Muscle of back (tissue), 11 donors: ENCODE results near the gene RNF152. TPM values are rescaled to one million over a fixed set of nuclear protein-coding genes. Genes with fewer than 3 reads are reported as not detected.
"Not testable (repeated sequence)": the region's sequence is repeated elsewhere in the genome, so short reads cannot be mapped to it uniquely, and the experiment has no call there.

Experiments
- DNase-seq, 3 donors: peaks; one replicate each; pipeline versions ENCODE4 v3.0.0 to v3.0.0-alpha.2; 2013
- polyA plus RNA-seq, 10 donors: library from polyadenylated mRNA; unstranded; fragments of 120-200 nt; gene quantifications; one replicate each; pipeline ENCODE4 v1.2.1, GENCODE V29; 2013; ENCODE audit not compliant: insufficient read length in 10 of 10

The RNF152 gene
- polyA plus RNA-seq, 10 donors, result 2.9 to 7.8 (median 5.8) TPM

- DNase-seq, result no peak
Measured at GRCh38 chr18:61824733-61825363, 68.0 kb downstream of the RNF152 start.

DNA sequence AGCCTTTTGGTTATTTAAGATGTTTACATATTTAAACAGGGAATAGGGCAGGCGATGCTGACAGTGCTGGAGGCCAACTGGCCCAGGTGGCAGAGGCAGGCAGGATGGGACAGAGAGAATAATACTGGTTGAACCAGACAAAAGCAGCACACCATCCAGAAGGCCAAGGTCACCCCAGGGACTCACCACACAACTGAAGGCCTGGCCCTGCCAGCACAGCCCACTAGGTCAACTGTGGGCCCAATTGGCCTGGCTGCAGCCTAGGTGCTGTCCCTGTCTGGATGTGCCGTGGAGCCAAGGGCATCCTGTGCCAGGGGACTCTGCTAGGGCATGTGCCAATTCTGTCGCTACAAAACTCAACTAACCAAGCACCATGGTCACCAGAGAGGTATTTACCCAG lies 69.2 kb downstream of the RNF152 start:
- DNase-seq, result no peak

GRCh38 chr18:61822879-61823278 lies 69.9 kb downstream of the RNF152 start:
- DNase-seq, result no peak

- no peak for DNase-seq
Measured at GRCh38 chr18:61821748-61822147, 71.1 kb downstream of the RNF152 start.

- DNase-seq, result no peak
Measured at GRCh38 chr18:61820882-61821281, 71.9 kb downstream of the RNF152 start.

DNA sequence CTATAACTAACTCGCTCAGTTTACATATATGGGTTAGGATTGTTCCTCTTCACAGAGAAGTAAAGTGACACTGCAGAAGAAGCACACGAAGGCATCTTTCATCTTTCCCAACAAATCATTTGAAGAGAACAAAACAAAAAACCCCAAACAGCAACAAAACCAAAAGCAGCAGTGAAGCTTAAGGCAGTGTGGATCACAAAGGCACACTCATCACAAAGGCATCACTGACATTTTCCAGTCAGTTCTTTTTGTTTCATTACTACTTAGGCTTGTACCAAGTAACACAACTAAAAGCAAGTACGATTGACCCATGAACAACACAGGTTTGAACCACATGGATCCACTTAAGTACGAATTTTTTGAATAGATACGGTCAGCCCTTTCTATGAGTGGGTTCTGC lies 75.7 kb downstream of the RNF152 start:
- no peak for DNase-seq

- DNase-seq, result no peak
Measured at GRCh38 chr18:61815885-61816470, 76.8 kb downstream of the RNF152 start.

- DNase-seq, result no peak
Measured at GRCh38 chr18:61808286-61808685, 84.5 kb downstream of the RNF152 start.

DNA sequence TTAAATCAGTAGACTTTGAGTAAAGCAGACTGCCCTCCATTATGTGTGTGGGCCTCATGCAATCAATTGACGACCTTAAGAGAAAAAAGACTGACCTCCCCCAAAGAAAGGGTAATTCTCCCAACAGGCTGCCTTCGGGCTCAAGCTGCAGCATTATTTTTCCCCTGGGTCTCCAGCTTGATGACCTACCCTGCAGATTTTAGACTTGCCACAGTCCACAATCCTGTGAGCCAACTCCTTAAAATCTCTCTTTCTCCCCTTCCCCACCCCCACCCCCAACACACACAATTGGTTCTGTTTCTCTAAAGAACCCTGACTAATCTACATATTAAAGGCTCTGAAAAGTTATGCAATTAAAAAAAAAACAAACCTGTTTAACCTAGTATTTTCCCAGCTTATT lies 89.4 kb downstream of the RNF152 start:
- no peak for DNase-seq

GRCh38 chr18:61797696-61798590 lies 94.9 kb downstream of the RNF152 start:
- no peak for DNase-seq

DNA sequence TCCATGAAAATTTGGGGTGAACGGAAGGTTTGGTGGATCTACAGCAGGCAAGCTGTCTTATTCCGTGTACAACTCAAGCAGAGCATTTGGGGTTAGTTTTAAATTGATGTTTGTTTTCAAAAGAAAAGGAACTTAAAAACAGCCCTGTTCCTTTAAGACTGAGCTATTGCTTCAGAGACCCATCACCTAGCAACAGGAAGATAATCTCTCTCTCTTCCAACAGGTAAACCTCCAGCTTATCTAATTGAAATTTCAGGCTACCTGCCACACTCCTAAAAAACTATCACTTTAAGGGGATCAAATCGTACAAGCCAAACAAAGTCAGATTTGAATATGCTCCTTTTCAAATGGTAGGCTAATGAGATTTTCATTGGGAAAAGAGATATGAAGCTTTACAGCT lies 101.8 kb downstream of the RNF152 start:
- no peak for DNase-seq

GRCh38 chr18:61787011-61787670 lies 105.7 kb downstream of the RNF152 start:
- not testable (repeated sequence) for DNase-seq

DNA sequence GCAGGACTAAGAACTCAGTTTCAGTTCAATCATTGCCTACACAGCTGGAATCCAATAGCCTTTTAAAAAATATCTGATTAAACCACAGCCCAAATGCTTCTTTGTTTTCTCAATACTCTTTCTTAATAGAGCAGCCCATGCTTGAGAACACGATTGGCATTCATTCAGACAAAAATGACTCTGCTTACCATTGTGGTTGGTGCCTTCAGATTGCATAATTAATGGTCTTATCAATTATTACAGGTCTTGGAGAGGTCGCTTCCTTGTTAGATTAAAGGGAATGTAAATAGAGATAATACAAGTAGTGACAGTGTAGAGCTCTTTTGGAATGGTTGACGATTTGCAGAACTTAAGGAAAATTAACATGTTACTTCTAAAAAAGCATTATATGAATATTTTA lies 107.2 kb downstream of the RNF152 start:
- DNase-seq, result no peak

GRCh38 chr18:61784834-61785233 lies 108.0 kb downstream of the RNF152 start:
- no peak for DNase-seq

DNA sequence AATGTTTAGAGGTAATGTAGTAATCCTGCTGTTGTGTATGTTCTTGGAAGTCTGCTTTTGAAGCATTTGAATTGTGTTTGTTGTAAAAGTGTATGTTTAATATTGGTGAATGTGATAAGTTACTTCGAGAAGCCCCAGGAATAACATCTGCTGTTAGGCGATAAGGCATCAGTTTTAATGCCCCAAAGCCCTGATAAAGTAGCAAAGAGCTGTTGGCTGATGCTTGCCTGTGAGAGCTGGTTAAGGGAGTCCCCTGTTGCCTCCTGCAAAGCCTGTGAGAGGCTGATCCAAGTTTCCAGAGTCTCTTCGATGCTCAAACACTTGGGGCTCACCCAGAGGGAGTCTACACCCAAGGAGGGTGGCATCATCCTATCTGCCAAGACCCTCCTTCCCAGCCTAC lies 110.3 kb downstream of the RNF152 start:
- no peak for DNase-seq

DNA sequence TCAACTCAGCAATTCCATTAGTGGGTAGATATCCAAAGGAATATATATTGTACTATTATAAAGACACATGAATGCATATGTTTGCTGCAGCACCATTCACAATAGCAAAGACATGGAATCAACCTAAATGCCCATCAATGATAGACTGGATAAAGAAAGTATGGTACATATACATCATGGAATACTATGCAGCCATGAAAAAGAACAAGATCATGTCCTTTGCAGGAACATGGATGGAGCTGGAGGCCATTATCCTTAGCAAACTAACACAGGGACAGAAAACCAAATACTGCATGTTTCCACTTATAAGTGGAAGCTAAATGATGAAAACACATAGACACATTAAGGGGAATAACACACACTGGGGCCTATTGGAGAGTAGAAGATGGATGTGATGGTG lies 116.6 kb downstream of the RNF152 start:
- DNase-seq, result not testable (repeated sequence)

DNA sequence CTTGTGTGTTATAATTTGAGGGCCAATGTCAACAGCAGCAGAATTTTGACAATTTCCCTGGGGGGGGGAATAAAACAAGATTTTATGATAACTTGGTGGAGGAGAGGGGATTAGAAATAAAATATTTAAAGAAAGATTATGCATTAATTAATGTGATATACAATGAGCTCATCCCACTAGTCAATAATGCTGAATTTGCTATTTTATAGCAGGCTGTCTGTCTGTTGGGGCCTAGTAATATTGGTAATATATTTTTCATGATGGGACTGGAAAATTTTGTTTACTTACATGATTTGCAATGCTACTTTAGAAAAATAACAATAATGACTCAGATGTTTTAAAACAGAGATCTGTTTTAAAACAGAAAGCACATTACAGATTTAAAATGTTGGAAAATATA lies 118.0 kb downstream of the RNF152 start:
- DNase-seq, result no peak

GRCh38 chr18:61772293-61772848 lies 120.4 kb downstream of the RNF152 start:
- DNase-seq, result no peak

GRCh38 chr18:61771861-61772260 lies 120.9 kb downstream of the RNF152 start:
- no peak for DNase-seq

GRCh38 chr18:61770279-61770678 lies 122.5 kb downstream of the RNF152 start:
- no peak for DNase-seq

DNA sequence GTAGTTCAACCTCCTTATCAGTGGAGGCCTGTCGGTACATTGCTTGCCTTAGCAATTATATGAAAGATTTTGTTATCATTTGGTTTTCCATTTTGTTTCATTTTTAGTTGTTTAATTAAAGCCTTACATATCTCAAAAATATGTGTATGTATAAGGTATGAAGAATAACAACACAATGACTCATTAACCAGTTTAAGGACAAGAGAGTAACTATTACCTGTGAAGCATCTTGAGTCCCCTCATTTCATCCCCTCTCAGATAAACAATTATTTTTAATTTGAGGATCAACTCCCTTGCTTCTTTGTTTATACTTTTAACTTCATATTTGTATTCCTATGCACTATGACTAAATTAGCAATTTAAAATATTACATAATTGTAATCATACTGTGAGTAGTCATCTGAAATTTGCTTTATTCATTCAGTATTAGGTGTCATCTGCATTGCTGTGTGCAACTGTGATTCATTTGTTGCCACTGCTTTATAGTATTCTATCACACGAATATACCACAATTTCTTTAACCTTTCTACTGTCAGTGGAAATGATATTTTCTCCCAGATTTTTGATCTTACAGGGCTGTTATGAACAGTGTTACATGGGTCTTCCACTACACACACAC lies 126.4 kb downstream of the RNF152 start:
- DNase-seq, result no peak

DNA sequence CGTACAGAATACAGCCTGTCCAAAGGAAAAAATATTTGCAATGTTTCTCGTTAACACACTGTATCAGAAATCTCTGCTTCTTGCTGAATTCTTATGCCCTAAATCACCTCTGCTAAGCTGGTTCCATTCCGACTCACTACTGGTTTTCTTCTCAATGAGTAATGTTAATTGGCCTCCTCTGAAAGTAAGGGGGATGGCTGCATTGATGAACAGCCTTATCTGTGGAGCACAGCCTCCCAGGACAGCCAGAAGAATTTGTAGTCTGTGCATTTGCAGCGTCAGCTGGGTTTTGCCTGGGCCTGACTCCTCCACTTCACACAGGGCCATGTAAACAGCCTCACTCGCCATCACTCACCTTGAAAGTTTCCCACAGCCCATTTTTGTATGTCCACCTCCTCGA lies 127.7 kb downstream of the RNF152 start:
- peak in 2 of 3 donors; percentile 28 to 59 for DNase-seq
